GM21515 (cell line): Measurements from ENCODE around the gene ADAM23.

Source experiments
- ATAC-seq: cut with Tn5 transposase; IDR thresholded peaks from one replicate; pipeline ENCODE4 v1.9.1; 2021; ENCODE audit not compliant: unreplicated experiment

The ADAM23 gene

DNA sequence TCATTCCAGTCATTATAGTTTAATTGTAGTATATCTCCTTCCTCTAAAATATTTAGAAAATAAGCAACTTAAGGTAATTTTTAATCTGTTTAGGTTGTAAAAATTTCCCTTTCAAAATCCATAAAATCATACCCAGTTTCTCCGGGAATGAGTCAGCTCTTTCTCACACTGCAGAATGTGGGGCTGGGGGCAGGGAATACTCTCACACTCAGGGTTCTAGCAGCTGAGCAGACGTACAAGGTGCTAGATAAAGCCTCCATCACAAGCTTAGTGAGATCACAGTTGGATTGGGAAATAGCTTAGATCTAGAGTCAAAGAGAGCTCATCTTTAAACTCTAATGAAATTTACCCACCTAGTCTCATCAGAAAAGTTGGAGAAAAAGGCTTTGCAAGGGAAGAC, 119.0 kb downstream of the ADAM23 start:
- ATAC-seq = no peak

DNA sequence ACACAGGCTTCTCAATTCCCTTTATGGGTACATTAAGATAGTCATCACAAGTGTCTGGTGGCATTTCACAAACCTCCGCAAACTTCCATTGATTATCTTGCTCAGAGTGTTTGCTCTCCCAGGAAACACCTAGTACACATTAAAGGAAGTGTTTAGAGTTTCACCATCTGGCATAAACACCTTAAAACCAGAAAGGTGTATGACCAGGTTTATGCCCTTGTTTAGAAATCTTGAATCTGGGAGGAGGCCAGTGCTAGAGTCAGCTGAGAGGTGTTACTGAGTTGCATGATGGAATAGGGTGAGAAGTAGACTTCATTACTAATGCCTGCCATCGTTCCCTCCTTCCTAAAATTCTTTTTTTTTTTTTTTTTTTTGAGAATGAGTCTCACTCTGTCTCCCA, 120.0 kb downstream of the ADAM23 start:
- ATAC-seq = no peak

DNA sequence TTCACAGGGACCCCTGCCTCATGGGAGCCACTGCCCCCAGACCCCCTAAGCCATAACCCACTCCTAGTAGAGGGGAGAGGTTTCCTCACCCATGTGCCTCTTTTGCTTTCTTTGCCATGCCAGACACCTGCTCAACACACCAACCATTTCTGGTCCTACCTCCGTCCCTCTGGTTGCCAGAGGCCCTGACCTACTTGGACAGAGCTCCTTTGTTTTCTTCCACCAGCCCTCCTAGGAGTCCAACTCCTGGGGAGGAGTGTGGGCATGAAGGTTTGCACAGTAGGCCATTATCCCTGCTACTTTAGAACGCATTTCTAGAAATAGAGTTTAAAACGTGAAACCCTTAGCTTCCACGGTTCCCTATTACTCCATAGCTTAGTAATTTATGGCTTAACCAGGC, 122.3 kb downstream of the ADAM23 start:
- ATAC-seq = no peak

DNA sequence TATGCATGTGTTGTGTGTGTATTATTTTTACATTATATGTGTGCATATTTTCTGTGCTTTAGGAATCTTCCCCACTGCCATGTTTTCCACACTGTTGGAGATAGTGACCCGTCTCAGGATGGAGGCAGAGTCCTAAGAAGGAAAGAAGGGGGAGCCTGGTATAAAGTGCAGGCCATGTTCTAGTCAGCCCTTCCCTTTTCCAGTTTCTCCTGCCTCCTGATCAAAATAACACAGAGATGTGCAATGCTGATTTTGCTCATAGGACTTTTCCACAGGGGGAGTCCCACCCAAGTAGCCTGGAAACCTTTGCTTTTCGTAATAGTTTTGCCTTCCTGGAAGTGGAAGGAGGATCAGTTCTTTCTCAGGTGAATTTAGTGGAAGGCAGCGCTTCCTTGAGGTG, 126.1 kb downstream of the ADAM23 start:
- no peak for ATAC-seq

DNA sequence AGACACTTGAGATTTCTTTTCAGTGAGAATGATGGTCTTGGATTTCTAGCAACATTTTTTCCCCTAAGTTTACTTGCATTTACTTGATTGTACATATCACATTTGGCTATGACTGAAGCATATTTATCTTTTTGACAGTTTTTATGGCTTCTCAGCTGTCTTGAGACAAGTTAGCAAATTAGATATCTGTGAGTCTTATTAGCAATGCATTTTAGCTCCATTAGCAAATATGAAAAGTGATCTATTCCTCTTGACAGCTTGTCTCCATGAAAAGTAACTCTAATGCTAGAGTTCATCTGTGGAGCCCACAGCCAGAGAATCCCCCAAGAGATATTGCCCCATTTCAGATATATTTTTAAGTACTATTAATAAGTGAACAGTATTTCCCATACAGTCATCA, 126.9 kb downstream of the ADAM23 start:
- ATAC-seq = no peak

DNA sequence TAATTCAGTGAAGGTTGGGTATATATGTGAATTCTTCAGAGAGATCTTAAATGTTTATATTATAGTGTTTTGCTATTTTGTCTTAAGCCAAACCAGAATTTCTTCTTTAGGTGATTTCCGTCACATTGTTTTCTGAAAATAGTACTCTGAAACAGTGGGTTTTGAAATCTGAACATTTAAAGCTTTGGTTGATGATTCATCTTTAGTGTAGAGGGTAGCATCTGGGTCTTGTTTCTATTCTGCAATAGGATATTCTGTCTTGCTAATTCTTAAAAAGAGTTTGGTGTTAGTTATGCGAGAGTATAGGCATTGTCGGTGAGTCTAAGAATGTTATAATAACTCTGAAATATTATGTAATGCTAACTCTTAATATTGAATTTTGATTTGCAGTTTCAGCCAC, 129.4 kb downstream of the ADAM23 start:
- no peak for ATAC-seq

DNA sequence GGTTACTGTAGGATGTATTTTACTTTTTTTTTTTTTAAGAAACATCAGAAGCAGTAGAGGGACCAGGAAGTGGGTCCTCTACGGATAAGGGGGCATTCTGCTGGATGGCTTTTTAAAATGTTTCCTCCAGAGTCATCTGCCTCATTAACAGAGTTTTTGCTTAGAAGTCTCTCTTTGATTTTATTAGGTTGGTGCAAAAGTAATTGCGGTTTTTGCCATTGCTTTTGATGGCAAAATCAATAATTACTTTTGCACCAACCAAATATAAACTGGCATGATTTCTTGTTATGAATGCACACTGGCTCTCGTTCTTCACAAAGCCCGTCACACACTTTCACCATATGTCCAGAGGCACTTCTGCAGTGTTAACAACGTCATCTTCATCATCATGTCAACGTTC, 130.5 kb downstream of the ADAM23 start:
- ATAC-seq = no peak

DNA sequence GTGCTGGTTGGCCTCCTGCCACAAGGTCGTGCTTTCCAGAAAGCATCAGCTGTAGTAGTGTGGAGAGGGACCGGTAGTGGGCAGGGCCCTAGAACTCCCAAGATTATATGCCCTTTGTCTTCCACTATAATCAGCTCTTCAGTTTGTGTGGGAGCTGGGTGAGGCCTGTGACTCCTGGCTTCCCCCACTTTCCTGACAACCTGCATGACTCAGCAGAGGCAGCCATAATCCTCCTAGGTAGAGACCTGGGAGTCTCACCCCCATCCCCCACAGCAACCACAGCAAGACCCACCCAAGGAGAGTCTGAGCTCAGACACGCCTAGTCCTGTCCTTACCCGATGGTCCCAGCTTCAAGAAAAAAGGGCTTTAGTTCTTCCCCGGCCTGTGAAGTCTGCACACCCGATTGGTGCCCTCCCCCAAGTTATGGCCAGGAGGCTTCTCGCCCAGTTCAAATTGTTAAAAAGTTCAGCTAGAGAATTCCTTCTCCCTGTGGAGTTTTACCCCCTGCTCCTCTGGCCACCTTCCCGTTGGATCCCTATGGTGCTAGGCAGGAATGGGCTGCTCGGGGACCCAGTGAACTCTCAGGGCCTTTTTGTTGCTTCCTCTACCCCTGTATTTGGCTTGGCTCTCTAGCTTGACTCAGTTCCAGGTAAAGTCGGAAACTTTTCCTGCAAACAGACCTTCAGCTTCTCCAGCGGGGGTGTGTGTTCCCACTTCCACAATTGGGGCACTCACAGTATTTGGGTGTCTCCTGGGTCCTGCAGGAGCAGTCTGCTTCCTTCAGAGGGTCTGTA, 141.2 kb downstream of the ADAM23 start:
- ATAC-seq = no peak

DNA sequence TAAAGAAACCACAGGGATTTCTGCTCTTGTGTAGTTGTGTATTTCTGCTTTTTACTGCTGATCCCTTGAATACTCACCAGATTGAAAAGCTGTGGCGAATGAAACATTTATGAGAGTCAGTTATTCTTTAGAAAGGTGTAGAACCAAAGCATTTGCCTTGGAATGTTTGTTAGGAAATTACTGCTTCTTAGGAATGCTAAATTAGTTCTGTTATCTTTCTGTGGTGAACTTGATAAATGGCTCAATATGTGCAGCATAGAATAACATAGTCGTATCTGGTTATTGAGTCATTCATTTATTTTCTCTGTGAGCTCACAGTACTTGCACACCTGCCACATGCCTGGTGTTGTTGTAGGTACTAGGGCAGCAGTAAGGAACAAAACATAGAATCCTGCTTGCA, 142.0 kb downstream of the ADAM23 start:
- no peak for ATAC-seq

DNA sequence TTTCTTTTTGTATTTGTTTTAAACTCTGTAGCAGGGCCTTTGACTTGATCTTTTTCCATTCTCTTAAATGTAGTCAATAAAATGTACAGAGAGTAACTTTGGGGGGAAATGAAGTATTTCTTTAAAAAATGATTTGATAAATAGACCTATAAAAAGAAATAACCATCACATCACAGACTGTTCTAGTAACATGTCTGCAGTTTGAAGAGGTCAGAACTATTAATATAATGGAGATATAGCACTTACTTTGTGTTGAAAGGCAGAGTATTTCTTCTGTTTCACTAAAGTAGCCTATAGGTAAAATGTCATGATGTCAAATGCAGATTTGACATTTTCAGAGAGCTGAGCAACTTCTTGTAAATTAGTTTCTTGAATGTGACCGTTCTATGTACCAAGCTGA, 143.3 kb downstream of the ADAM23 start:
- no peak for ATAC-seq

DNA sequence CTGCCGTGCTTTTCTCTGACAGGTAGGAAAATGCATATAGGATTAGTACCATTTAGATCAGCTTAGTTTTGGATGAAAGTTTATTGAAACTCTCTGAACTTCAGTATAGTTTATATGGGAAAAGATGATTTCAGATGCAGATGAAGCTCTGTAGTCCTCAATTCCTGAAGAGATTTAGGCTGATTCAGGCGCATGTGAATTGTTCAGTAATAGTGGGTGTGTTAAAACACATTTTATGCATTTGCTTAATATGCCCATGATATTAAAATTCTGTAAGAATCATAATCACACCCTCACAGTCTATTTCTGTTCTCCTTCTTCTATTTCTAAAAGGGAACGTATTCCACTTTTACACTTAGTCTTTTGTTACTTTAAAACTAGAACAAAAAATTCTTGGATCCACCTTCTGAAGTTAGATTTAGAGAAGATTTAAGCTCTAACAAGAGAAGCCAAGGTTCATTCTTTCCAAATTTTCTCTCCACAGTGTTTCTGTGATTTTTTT, 154.4 kb downstream of the ADAM23 start:
- no peak for ATAC-seq

DNA sequence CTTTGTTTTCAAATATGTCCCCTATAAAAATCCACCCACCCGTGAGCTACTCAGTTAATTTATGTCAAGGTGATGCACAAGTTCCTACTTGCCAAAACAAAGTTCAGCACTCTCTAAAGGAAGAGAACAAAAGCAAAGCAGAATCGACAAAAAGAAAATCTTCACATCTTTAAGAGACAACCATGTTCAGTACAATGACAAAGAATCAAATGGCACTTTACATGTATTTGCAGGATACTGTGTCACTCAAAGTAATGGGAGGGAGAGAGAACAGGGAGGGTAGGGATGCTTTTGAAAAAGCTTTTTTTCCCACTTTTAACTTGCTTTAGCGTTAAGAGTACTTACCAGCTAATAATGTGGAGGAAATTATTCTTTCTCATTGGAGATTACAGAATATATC, 159.9 kb downstream of the ADAM23 start:
- no peak for ATAC-seq

DNA sequence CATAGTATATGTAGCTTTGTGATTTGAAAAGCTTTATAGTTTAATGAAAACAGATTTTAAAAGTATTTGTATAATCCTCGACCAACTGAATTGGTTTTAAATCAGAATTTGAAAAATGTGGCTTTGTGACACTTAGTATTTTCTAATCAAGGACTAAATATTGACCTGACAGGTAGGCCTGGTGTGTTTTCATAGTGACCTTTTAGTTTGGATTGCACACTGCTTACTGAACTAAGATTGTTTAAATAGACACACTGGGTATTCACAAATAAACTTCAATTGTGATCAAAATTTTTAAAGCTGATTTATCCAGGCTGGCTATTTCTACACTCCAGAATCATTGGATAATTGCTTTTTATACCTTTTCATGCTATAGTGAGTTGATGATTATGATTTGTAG, 167.1 kb downstream of the ADAM23 start:
- no peak for ATAC-seq

DNA sequence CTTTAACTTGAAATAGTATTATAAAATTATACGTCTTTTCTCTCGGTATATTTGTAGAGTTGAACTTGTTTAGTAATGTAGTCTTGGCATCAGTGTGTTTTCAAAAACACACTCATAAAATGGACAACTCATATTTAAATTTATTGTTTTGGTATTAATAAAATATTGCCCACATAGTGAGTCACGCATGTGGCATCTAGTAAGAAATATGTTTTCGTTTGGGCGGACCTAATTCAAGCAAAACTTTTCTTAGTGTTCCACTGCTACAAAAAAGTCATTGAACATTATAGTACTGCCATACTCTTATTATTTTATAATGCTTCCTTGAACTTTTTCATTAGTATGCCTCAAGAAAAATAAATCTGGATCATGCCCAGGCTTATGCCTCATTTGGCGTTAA, 167.9 kb downstream of the ADAM23 start:
- ATAC-seq = no peak

DNA sequence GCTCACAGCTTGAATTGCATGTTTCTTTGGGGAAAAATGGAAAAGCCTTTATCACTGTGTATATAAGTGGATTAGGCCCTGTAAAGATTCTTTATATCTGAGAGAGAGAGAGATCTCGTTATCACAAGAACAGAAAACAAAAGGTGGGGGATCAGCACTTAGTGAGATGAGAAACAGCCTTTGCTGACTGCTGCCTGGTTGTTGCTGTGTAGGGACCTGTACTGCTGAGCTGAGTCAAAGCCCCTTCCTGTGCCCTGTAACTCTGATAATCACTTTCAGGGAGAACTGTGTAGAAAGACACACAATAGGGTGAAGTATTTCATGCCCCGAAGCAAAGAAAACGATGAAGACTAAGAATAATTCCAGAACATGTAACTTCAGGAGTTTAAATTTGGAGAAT, 168.4 kb downstream of the ADAM23 start:
- no peak for ATAC-seq

DNA sequence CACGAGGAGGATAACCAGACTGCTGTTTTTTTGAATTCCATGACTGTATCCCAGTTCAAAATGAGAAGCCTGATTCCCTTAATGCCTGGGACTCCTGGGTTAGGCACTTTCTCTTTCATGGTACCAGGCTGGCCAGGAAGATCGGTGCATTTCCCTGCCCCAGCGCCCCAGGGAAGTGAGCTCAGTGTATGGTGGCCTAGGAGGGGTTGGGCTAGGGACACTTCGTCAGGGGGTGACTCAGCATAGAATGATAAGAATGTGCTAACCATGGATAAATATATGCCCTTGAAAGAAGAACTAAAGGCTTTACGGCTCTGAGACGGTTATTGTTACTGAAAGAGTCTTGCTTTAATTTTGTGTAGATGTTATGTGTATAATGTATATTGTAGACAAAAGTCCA, 171.5 kb downstream of the ADAM23 start:
- ATAC-seq = no peak

DNA sequence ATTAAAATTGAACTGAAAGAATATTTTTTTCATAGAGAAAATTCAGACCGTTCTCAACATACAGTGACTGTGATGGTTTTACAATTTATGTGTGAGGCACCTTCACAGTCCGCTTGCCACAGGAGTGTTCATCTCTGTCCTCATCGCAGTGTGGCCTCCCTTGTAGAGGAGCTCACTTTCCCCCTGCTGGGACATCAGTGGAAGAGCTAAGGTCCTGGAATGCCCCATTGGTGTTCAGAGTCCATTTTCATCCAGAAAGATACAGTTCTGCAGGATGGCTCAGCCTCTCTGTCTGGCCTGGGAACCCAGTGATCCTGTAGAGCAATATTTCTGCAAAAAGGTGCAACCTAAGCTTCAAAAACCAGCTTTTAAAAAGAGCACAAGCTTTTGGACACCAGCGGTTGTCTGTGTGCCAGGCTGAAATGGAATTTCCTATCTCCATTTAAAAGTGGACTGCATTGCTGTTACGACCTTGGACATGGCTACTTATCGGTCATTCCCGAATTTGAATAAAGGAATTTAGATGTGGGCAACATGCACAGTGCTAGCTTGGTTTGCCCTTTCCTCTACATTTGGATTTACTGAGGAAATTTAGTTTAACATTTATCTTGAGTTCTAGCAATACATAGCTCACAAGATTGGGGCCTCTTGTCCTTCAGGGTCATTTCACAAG, 172.2 kb downstream of the ADAM23 start:
- ATAC-seq = no peak

DNA sequence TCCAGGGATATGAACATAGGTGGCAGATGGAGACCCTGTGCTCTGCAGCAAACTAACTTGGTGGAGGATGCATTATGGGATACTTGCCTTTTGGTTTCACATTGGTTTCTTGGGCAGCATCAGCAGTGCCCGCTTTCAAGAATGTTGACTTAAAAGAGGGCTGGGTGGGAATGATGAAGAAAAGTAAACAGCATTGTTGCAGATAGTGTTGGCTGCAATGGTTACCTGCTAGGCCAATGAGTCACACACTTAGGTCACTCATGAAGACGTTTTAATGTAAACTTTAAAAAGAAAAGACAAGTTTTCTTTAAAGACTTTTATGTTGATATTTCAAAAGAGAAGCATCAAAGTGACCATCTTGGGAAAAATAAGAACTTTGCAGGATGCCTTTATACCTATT, 172.8 kb downstream of the ADAM23 start:
- ATAC-seq = no peak

DNA sequence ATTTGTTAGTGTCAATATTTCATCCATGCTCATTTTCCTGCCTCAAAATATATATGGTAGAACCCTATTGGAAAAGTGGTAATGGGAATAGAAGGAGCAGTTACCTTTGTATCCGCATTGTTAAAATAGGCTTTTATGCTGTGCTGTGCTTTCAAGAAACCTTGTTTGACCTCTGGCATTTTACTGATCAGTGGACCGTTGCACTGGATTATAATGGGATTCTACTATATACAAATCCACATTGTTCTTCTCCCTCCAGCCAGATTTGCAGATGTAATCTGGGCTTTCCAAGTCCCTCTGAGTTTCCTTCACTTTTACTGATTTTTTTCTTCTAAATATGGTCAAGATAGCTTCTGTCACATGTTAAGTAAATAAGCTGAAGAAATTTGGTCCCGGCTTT, 175.7 kb downstream of the ADAM23 start:
- ATAC-seq = no peak

DNA sequence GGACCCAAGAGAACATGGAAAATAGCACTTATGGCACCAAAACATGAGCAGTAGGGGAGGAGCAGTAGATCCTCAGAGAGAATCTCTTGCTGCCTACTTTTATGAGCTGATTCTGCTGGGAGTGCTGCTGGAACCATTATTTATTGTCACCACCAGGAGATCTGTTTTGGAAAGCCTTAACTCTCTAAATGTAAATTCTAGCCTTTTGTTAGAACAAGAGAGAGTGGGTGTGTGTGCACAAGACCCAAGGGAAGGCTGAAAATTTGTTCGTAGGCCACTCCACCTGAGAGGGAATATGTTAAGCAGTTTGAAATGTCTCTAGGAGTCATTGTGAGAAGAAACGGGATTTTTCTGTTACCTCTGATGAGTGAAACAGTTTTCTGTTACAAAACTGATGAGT, 182.8 kb downstream of the ADAM23 start:
- ATAC-seq = no peak

DNA sequence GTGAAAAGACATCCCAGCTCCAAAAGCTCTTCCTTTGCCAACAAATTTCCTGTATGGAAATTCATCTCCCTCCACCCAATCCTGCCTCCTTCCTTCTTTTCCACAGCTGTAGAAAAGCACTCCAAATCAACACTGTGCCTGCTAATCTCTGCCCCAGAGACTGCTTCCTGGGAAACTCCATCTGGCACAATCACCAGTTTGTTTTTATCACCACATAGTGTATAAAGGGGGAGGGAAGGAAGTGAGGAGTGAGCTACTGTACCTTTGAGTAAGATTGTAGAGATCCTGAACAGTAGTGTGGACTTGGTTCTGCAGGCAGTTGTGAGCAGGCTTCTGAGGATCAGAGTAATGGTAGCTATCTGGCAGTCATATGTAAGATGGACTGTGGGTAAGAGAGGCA, 184.3 kb downstream of the ADAM23 start:
- no peak for ATAC-seq

DNA sequence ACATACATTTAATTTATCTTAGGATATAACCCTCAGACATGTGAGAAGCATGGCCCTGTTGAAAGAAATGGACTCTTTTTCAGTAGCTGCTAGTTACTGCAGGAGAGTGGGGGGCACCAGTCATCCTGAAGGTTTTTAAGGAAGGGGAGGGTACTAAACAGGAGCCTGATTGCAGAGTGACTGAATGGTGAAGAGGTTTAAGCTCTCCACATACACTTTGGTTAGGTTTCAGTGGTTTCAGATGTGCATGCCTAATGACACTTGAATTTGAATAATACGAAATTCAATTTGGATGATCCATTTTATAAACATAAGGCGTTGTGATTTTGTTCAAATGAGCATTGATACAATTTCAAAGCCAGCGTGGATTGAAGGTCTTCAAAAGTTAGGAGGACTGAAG, 188.0 kb downstream of the ADAM23 start:
- no peak for ATAC-seq

DNA sequence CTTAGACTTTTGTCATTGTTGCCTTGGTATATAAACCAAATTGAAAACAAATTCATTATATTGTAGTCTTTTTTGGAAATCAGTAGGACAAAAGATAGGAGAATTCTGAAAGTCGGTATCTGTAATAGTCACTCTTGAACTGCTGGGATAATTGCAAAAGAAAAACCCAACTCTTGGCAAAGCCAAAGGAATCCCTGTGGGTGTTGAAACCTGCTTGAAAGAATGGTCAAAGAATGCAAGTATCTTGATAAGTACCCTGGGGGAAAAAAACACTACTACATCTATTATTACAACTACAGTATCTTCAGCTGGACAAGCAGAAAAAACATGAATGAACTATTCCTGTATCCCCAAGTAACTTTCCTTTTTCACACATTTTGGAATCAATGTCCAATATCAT, 191.7 kb downstream of the ADAM23 start:
- ATAC-seq = no peak
